Retina (tissue), 1 donor: ENCODE measurements around the gene KLHL3.

Experiments used
- DNase-seq: peaks from one replicate; pipeline ENCODE4 v3.0.0-alpha.2; 2016

The KLHL3 gene

GRCh38 chr5:137605411-137605810 is 130.5 kb downstream of the KLHL3 start:
- DNase-seq, result no peak

- DNase-seq, result no peak
Observed at GRCh38 chr5:137604348-137605095, 131.4 kb downstream of the KLHL3 start.

DNA sequence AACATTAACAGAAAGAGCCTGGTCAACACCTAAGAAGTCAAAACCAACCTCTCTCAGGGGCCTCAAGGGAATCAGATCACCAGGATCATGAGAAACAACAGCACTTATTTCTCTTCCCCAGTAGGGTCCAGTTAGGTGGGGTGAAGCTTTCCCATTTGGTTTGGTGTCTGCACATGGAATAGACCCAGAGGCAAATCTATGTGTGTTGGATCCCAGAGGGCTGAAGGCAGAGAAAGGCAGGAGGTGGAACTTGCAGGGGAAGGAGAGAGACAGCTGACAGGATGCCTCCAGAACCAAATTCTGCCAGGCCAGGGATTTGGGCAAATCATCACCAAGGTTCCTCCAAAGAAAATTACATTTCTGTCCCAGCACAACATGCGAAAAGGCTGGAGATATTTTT is 132.0 kb downstream of the KLHL3 start:
- no peak for DNase-seq

DNA sequence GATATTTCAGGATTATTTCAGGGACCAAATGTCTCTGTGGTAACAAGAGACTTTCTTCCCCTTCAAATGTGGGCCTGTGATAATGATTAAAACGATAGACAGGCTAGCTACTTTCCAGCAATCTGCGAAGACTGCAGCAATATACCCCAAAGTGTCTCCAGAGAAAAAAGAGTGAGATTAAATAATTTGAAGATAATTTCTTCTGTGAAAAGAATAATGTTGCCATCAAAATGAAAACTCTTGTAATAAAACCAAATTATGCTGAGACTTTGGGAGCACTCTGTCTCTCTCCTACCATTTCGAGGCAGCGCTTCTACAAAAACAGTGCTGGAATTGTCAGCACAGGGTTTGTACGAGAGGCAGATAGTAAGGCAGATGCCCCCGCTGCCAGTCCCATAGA is 132.5 kb downstream of the KLHL3 start:
- no peak for DNase-seq

DNA sequence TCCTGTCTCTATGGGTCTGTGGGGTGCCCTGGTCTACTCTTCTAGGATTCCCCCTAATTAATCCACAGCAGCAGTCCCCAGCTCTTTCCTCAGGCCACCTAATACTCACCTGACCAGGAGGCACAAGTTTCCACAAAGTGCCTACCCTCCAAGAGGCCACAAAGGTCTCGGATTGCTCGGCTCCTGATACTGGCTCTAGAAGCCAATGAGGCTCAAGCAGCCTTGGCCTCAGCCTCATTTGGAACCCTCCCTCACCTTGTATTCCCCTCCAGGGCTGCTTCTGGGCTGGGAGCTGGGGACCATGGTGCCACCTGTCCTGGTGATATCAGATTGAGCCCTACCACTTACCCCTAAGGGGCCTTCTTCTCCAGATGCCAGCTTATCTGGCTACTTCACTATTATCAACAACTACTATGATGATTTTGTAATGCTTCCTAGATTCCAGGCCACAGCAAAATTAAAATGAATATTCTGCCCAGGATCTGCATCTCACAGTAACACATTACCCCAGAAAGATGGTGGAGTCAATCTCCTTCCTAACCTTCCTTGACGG is 133.1 kb downstream of the KLHL3 start:
- DNase-seq, result no peak

DNA sequence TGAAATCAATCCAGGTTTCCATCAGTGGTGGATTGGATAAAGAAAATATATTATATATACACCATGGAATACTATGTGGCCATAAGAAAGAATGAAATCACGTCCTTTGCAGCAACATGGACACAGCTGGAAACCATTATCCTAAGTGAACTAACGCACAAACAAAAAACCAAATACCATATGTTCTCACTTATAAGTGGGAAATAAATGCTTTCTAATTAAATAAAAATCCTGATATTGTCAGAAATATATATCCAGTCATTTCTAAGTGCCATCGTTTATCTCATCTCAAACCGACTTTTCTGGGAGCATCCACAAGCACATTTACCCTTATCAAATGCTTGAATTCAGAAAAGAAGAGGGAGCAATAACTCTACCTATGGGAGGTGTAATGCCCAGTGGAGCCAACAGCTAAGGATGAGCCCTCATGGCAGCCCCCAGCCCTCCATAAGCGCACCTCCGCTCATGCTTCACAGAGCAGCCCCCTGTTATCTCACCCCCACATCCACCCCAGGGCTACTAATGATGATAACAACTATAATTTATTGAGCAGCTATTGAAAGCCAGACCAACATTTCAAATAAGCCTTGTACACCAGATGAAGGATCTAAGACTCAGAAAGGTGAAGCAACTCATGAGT is 135.0 kb downstream of the KLHL3 start:
- DNase-seq, result no peak

DNA sequence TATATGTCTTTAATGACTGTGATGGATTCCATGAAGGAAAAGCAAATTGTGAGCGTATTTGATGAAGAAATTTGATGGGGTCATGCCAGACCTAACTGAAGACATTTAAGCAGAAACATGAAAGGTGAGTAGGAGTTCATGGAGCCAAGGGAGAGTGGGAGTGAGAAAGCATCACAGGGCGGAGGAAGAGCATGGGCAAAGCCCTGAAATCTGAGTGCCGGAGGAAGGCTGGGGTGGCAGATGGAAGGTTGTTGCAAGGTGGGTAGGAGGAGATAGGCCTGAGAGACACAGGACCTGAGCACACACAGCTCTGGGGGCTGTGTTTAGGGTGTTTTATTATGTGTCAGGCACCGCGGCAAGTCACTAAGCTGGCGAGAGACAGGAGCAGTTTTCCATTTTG is 136.4 kb downstream of the KLHL3 start:
- no peak for DNase-seq

DNA sequence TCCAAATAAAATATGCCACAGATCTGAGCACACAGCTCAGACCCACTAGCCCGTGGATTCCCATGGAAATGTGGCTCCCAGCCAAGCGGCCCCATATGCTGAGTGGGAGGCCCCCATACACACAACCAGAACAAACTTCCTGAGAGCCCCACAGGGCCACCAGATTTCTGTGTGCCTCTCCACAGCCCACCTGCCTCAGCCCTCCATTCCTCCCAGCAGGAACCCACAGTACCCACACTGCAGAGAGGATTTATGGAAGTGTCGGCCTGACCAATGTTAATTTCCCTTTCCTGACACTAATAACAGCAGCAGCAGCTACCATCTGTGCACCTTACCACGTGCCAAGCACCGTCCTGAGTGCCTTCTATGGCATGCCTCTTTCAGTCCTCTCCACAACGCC is 137.5 kb downstream of the KLHL3 start:
- no peak for DNase-seq

- no peak for DNase-seq
Observed at GRCh38 chr5:137596941-137597340, 138.9 kb downstream of the KLHL3 start.

DNA sequence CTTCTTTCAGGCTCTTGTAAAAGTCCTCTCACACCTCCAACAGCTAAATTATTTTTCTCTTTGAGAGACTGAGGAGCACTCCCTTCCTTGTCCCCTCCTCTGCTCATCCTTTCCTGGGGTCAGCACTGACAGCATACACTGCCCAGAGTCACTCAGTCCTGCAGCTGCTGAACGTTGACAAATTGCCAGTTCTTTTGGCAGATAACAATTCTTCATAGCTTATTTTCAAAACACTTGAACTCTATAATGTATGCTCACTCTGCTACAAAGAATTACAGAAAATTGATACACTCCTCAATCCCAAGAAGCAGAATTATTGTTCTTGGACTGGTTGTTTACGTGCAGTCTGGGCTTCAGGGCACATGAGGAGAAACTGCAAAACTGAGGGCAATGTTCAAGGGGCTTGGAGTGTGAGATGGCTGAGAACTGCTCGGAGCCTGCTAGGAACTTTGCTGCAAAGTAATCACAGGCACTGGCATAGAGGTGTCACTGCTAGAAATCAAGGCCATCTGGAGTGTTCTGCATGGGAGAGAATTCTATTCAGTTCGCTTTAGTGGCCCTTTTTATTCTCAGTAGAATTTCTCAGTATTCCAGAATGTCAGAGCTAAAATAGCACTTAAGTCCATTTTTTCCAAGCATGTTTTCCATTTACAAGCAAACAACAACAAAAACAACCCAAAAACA is 140.4 kb downstream of the KLHL3 start:
- DNase-seq, result no peak

DNA sequence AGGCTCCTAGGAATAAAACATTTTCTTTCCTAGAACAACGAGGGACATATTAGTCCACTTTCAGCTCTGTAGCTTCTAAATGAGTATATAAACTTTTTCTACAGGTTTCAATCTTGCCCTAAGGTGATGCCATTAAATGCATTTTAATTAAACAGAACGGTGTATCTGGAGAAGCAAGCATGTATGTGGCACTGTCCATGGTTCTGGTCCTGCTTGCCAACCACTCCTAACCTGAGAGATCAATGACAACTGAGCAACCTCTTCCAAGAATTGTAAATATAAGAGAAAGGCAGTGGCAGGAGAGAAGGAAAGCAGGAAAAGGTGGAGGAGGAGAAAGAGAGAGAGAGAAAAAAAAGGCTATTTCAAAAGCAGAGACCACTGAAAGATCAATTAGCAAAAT is 141.2 kb downstream of the KLHL3 start:
- no peak for DNase-seq

DNA sequence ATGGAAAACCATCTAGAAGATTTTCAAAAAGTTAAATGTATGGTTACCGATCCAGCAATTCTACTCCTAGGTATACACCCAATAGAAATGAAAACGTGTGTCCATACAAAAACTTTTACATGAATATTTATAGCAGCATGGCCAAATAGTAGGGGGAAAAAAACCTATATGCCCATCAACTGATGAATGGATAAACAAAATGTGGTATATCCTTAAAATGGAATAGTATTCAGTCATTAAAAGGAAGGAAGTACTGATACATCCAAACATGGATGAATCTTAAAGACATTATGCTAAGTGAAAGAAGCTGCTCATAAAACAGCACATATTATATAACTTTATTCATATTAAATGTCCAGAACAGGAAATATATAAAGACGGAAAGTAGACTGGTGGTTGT is 143.6 kb downstream of the KLHL3 start:
- DNase-seq, result no peak

GRCh38 chr5:137589185-137589584 is 146.7 kb downstream of the KLHL3 start:
- DNase-seq, result no peak

GRCh38 chr5:137587919-137588318 is 148.0 kb downstream of the KLHL3 start:
- no peak for DNase-seq

- DNase-seq, result no peak
Observed at GRCh38 chr5:137584262-137584661, 151.6 kb downstream of the KLHL3 start.

DNA sequence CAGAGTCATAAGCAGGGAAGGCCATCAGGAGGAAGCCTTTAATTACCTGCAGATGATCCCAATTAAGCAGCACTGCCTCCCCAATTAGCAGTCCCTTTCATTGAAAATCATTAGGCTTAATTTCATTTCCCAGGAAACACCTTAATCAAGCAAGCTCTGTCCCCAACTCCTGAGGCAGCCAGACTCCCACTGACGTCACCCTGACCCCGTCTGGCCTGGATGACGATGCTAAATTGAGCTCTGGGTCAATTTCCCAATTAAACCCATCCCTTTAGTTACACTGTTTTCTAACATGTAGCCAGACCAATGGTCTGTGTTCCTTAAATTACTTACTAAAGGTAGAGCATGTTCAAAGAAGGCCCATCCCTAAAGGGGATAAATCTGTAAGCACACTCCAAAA is 152.8 kb downstream of the KLHL3 start:
- DNase-seq, result no peak

- no peak for DNase-seq
Observed at GRCh38 chr5:137582218-137582617, 153.7 kb downstream of the KLHL3 start.

- DNase-seq, result no peak
Observed at GRCh38 chr5:137581776-137582175, 154.1 kb downstream of the KLHL3 start.

DNA sequence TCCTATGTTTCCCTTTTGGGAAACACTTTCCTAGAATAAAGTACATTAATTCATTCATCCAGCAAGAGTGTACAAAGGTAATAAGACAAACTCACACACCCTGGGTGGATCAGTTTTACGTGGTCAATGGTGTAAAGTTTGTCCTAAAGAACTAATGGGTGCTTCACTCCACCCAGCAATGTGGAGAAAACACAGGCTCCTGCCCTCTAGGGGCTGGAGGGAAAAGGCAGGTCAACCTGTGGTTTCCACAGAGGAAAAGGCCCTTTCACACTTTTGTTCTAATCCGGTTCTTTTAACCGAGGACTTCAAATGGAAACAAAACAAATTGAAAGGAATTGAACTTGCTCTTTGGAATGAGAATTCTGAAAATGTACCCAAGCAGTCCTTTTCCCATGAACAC is 155.9 kb downstream of the KLHL3 start:
- DNase-seq, result no peak

GRCh38 chr5:137575847-137576246 is 160.0 kb downstream of the KLHL3 start:
- no peak for DNase-seq

DNA sequence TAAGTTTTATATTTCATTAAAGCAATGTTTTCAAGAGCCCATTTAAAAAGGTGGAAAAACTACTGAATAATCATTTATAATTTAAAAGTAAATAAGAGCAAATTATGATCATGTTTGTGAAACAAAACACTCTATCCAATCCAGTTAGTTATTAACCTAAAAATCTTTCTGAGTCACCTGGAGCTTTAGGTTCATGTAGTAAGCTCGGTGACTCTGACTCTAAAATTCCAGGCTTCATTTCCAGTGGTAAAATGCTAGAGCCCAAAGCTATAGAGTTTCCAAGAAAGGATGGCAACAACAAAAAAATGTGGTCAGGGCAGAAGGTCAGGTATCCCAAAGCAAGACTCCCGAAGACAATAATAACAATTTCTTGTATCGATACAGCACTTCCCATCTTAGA is 160.7 kb downstream of the KLHL3 start:
- DNase-seq, result no peak

DNA sequence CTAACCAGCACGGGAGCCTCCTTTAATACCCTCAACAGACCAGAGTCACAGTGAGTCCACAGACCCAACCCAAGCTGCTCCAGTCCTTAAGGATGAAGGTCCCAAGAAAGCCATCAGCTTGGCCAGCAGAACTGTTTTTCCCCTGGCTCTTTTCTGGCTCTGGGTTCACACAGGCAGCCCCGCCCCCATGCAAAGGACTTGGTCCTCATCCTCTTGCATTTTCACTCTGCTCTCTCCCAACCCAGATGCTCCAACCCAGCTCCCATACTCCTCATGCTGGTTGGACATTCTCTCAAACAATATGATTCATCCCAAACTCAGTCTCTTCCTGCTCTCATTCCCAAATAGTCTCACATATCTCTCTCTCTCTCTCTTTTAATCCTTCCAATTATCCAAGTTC is 162.5 kb downstream of the KLHL3 start:
- no peak for DNase-seq

GRCh38 chr5:137572042-137572695 is 163.7 kb downstream of the KLHL3 start:
- DNase-seq, result no peak
